Nephron progenitor cell (in vitro differentiated cells): Measurements from ENCODE around the gene DBX2.

ENCODE experiments used
- DNase-seq: peaks from one replicate; pipeline ENCODE4 v3.0.0; 2021
- H3K27ac Mint-ChIP-seq: 2 replicates; pipeline ENCODE4 v1.8.0; 2021; ENCODE audit warnings: mild to moderate bottlenecking, moderate library complexity, mixed read lengths
- H3K27me3 Mint-ChIP-seq: 2 replicates; pipeline ENCODE4 v1.8.0; 2021; ENCODE audit warnings: mild to moderate bottlenecking, low read depth, mixed read lengths; ENCODE audit not compliant: poor library complexity
- H3K36me3 Mint-ChIP-seq: 2 replicates; pipeline ENCODE4 v1.8.0; 2021; ENCODE audit warnings: low read depth, mixed read lengths
- H3K4me1 Mint-ChIP-seq: 2 replicates; pipeline ENCODE4 v1.8.0; 2021; ENCODE audit warnings: mixed read lengths
- H3K4me3 Mint-ChIP-seq: 2 replicates; pipeline ENCODE4 v1.8.0; 2021; ENCODE audit warnings: mild to moderate bottlenecking, moderate library complexity, mixed read lengths
- H3K9me3 Mint-ChIP-seq: 2 replicates; pipeline ENCODE4 v1.8.0; 2021; ENCODE audit warnings: mild to moderate bottlenecking, moderate library complexity, mixed read lengths
- TF ChIP-seq, protein P1 (sequence below): fragments of 200-600 bp; sonication (generic); IDR thresholded peaks from 2 replicates; pipeline ENCODE4 v1.5.0; 2021; ENCODE audit warnings: antibody characterized with exemption

Gene DBX2

DNA sequence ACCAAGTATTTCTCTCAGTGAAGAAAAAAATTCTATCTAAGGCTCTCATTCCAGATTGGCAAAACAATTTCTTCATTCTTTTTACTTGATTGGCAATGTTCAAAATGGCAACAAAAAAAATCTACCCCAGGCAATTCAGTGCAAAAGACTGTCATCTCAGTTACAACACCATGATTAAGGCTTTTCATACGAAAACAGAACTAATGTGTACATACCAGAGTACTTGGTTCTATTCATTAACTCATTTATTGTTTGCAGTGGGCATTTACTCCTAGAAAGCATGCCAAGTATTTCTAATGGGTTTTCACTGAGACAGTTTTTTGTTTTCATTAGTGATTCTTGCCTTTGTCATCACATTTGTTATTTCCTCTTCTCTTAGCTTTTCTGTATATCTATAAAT is 33.0 kb downstream of the DBX2 start:
- no peaks in the 10 kb centered on the region for H3K36me3 Mint-ChIP-seq
- TF ChIP-seq, protein P1, sequence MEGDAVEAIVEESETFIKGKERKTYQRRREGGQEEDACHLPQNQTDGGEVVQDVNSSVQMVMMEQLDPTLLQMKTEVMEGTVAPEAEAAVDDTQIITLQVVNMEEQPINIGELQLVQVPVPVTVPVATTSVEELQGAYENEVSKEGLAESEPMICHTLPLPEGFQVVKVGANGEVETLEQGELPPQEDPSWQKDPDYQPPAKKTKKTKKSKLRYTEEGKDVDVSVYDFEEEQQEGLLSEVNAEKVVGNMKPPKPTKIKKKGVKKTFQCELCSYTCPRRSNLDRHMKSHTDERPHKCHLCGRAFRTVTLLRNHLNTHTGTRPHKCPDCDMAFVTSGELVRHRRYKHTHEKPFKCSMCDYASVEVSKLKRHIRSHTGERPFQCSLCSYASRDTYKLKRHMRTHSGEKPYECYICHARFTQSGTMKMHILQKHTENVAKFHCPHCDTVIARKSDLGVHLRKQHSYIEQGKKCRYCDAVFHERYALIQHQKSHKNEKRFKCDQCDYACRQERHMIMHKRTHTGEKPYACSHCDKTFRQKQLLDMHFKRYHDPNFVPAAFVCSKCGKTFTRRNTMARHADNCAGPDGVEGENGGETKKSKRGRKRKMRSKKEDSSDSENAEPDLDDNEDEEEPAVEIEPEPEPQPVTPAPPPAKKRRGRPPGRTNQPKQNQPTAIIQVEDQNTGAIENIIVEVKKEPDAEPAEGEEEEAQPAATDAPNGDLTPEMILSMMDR: no peak
- H3K4me1 Mint-ChIP-seq: no peaks in the 10 kb centered on the region
- H3K27me3 Mint-ChIP-seq: no peaks in the 10 kb centered on the region
- H3K9me3 Mint-ChIP-seq: peaks cover 16% of the 10 kb centered on the region
- DNase-seq: no peak
- no peak overlapping the region for H3K4me3 Mint-ChIP-seq
- no peak overlapping the region for H3K27ac Mint-ChIP-seq

GRCh38 chr12:45014396-45014795 is 36.5 kb downstream of the DBX2 start:
- no peak overlapping the region for H3K4me3 Mint-ChIP-seq
- no peak overlapping the region for H3K27ac Mint-ChIP-seq
- peaks cover 9% of the 10 kb centered on the region for H3K9me3 Mint-ChIP-seq
- H3K36me3 Mint-ChIP-seq: no peaks in the 10 kb centered on the region
- no peak for DNase-seq
- TF ChIP-seq, protein P1: no peak
- no peaks in the 10 kb centered on the region for H3K4me1 Mint-ChIP-seq
- no peaks in the 10 kb centered on the region for H3K27me3 Mint-ChIP-seq

GRCh38 chr12:45012749-45013148 is 38.1 kb downstream of the DBX2 start:
- H3K27ac Mint-ChIP-seq: no peak overlapping the region
- no peaks in the 10 kb centered on the region for H3K4me1 Mint-ChIP-seq
- H3K27me3 Mint-ChIP-seq: no peaks in the 10 kb centered on the region
- no peak overlapping the region for H3K4me3 Mint-ChIP-seq
- no peak for DNase-seq
- no peaks in the 10 kb centered on the region for H3K9me3 Mint-ChIP-seq
- no peaks in the 10 kb centered on the region for H3K36me3 Mint-ChIP-seq
- TF ChIP-seq, protein P1: no peak

DNA sequence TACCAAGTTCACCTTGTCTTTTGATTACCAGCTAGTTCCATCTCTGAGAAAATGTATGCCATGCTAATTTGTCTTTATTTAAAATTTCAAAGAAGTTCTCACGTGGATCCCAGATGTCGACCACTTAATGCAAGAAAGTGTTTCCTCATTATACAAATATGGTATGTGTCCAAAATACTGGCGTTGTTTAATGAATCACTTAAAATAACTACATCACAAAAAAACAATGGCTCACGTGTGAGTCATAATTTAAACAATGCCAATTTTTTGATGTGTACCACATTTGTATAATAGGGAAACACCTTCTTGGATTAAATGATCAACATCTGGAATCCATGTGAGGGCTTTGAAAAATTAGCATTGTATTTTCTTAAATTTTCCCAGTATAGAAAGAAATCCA is 40.8 kb downstream of the DBX2 start:
- no peaks in the 10 kb centered on the region for H3K4me1 Mint-ChIP-seq
- no peaks in the 10 kb centered on the region for H3K9me3 Mint-ChIP-seq
- H3K27ac Mint-ChIP-seq: no peak overlapping the region
- no peak overlapping the region for H3K4me3 Mint-ChIP-seq
- TF ChIP-seq, protein P1: no peak
- no peaks in the 10 kb centered on the region for H3K36me3 Mint-ChIP-seq
- no peaks in the 10 kb centered on the region for H3K27me3 Mint-ChIP-seq
- DNase-seq: no peak

DNA sequence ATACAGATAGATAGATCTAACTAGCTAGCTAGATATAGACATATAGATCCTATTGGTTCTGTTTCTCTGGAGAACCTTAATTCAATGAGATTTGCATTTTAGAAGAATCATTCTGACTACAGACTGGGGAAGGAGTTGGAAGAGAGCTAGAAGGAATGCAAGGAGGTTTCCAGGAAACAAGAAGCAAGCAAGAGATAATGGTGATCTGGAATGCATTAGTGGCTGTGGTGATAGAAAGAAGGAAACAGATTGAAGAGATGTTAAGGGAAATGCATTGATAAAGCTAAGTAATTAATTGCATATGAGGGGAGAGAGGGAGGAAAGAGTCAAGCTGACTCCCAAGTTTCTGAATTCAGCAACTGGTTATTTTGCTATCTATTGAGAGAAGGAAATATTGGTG is 42.7 kb downstream of the DBX2 start:
- Mint-ChIP-seq H3K27me3 (no peaks in the 10 kb centered on the region), H3K4me1 (no peaks in the 10 kb centered on the region), H3K9me3 (no peaks in the 10 kb centered on the region), H3K27ac (no peak overlapping the region), H3K36me3 (no peaks in the 10 kb centered on the region), H3K4me3 (no peak overlapping the region)
- no peak for DNase-seq
- TF ChIP-seq, protein P1: no peak

DNA sequence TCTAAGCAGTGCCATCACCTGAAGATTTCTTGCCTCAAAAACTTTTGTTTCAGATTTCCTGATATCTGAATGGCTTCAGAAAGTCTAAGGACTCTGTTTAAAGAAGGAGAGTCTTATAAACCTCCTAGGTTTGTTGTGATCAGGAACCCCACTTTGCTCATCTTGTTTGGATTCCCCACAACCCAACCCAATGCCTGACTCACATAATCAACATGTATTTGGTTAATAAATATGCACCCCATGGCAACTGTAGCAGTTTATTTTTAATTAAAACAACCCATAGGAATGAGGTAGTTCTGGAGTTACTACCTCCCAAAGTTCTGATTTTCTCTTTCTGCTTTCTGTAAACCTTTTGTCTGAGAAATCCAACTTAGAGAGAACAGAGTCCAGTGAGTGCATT is 51.5 kb downstream of the DBX2 start:
- Mint-ChIP-seq H3K4me1 (no peaks in the 10 kb centered on the region), H3K9me3 (peaks cover 13% of the 10 kb centered on the region), H3K27me3 (no peaks in the 10 kb centered on the region), H3K27ac (no peak overlapping the region), H3K36me3 (no peaks in the 10 kb centered on the region), H3K4me3 (no peak overlapping the region)
- DNase-seq: no peak
- TF ChIP-seq, protein P1: no peak
